ENCODE results near the gene ATP11A. TPM values are rescaled to one million over a fixed set of nuclear protein-coding genes. Genes with fewer than 3 reads are reported as not detected.
A peak's percentile ranks its signal among the peaks of the same experiment; 100 is the strongest.

The ATP11A gene
- total RNA-seq, 1 experiment from 2014 or later, result 65.3 TPM

GRCh38 chr13:112658808-112659207, 31.0 kb upstream of the ATP11A start:
- Histone ChIP-seq H3K9me3 (ENCODE audit: control insufficient read depth, low read depth, low read length) (no peaks in the 10 kb centered on the region), H2BK120ac (ENCODE audit: low read depth, low read length, poor library complexity, severe bottlenecking) (no peak overlapping the region), H3K4me2 (ENCODE audit: insufficient read depth, insufficient read length, low read length) (no peak overlapping the region), H2BK12ac (ENCODE audit: insufficient read length, low read depth, low read length) (no peak overlapping the region), H3K4ac (ENCODE audit: low read depth, low read length) (no peak overlapping the region), H3K23ac (ENCODE audit: insufficient read length, low read depth, low read length) (no peak overlapping the region), H2BK5ac (ENCODE audit: insufficient read length, low read length) (no peak overlapping the region), H2BK15ac (ENCODE audit: low read depth, low read length) (no peak overlapping the region), H2AK5ac (ENCODE audit: insufficient read length, low read length) (no peak overlapping the region), H3K18ac (ENCODE audit: insufficient read length, low read depth, low read length) (no peak overlapping the region), H3T11ph (ENCODE audit: low read length) (no peak overlapping the region), H4K91ac (ENCODE audit: insufficient read length, low read depth, low read length) (no peak overlapping the region), H3K4me1 (ENCODE audit: insufficient read depth, low read length) (no peaks in the 10 kb centered on the region), H3K27ac (ENCODE audit: insufficient read length, low read depth, low read length) (no peak overlapping the region), H4K8ac (replicated peaks; ENCODE audit: insufficient read length, low read depth, low read length) (no peak overlapping the region), H3K79me2 (ENCODE audit: insufficient read depth, low read length) (no peaks in the 10 kb centered on the region), H3K9ac (ENCODE audit: extremely low read depth, insufficient read length, low read length) (no peak overlapping the region), H3K56ac (ENCODE audit: insufficient read length, low read depth, low read length) (no peak overlapping the region), H2BK20ac (ENCODE audit: low read depth, low read length, poor library complexity, severe bottlenecking) (no peak overlapping the region), H3K23me2 (ENCODE audit: insufficient read length, low read depth, low read length, poor library complexity, severe bottlenecking) (no peaks in the 10 kb centered on the region), H3K79me1 (ENCODE audit: insufficient read depth, low read depth, low read length, poor library complexity, severe bottlenecking) (no peaks in the 10 kb centered on the region), H4K20me1 (ENCODE audit: control insufficient read depth, insufficient read depth, insufficient read length) (no peaks in the 10 kb centered on the region), H3K27me3 (ENCODE audit: insufficient read depth, low read length) (no peaks in the 10 kb centered on the region), H3K14ac (ENCODE audit: insufficient read depth, low read length) (no peak overlapping the region), H2AFZ (ENCODE audit: low read length) (no peak overlapping the region), H4K5ac (ENCODE audit: insufficient read length, low read depth, low read length) (no peak overlapping the region)
- H3K9me3 Mint-ChIP-seq, result peaks cover 0 to 7% of the 10 kb centered on the region in 2 experiments; a peak in 1 of 5 replicates
- no peak for DNase-seq
- H3K27ac Mint-ChIP-seq, result peak overlapping the region in 1 of 3 experiments; percentile 41; a peak in 1 of 7 replicates
- H3K4me3 Mint-ChIP-seq, result no peak overlapping the region
- no peak for TF ChIP-seq CTCF (conservative IDR thresholded peaks at IDR 0.05)
- WGBS (ENCODE audit: extremely low coverage, insufficient read length, low lambda C conversion rate), result no CpG with 5 or more reads among the region's 1 CpG
- no peaks in the 10 kb centered on the region for H3K27me3 Mint-ChIP-seq (ENCODE audit: low read depth)
- no peaks in the 10 kb centered on the region for H3K36me3 Mint-ChIP-seq (ENCODE audit: insufficient read depth in 1 of 3, low read depth in 3 of 3)
- peaks cover 0 to 7% of the 10 kb centered on the region in 2 experiments; a peak in 3 of 4 replicates for H3K4me1 Mint-ChIP-seq

Measured in H9 (cell line).